ENCODE measurements around the gene ARID3B. TPM values are rescaled to one million over a fixed set of nuclear protein-coding genes. Genes with fewer than 3 reads are reported as not detected.

The ARID3B gene
- total RNA-seq, 4 donors from 2014 or later = 2.0 to 8.4 (median 5.3) TPM

GRCh38 chr15:74584204-74584603 lies 43.2 kb downstream of the ARID3B start:
- Histone ChIP-seq H3K9me3 (no peaks in the 10 kb centered on the region), H3K27ac (no peak overlapping the region), H3K27me3 (no peaks in the 10 kb centered on the region), H3K4me1 (peaks cover 0 to 10% (median 0%) of the 10 kb centered on the region in 4 donors), H3K4me3 (no peak overlapping the region), H3K36me3 (peaks cover 0 to 21% (median under 1%) of the 10 kb centered on the region in 3 donors)
- WGBS, 2 donors = 64 to 66% methylated on average over 2 of the region's 2 CpGs
- TF ChIP-seq EP300 (IDR thresholded peaks at IDR 0.05) (no peak), POLR2A (IDR thresholded peaks at IDR 0.05) (no peak), CTCF (IDR thresholded peaks at IDR 0.05) (no peak)
- no peak for DNase-seq (ENCODE audit: low spot score in 2 of 2)

DNA sequence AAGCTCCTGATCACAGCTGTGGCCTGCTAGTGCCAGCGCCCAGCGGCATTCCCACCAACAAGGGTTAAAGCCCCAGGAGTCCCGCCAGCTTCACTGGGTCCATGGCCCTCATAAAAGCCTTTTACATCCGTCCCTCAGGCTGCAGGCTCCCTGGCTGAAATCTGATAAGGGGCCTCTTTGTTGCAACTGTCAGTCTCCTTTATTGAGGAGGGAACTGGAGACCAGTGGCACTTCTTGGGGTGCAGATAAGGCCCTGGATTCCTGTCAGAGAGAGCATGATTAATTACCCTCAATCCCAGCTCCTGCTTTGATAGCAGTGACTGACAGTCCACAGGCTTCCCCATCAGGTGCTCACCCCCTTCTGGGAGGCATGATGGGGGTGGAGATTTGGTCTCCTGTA lies 43.8 kb downstream of the ARID3B start:
- no peaks in the 10 kb centered on the region for H3K27me3 ChIP-seq
- H3K4me3 ChIP-seq = no peak overlapping the region
- no peaks in the 10 kb centered on the region for H3K9me3 ChIP-seq
- TF ChIP-seq CTCF (IDR thresholded peaks at IDR 0.05) (no peak), POLR2A (IDR thresholded peaks at IDR 0.05) (no peak), EP300 (IDR thresholded peaks at IDR 0.05) (no peak)
- no peak overlapping the region for H3K27ac ChIP-seq
- H3K4me1 ChIP-seq = peaks cover 0 to 15% (median 0%) of the 10 kb centered on the region in 4 donors
- no peak for DNase-seq (ENCODE audit: low spot score in 2 of 2)
- peaks cover 0 to 18% (median 0%) of the 10 kb centered on the region in 3 donors for H3K36me3 ChIP-seq
- 50 to 51% methylated on average over 4 of the region's 4 CpGs for WGBS, 2 donors

GRCh38 chr15:74585191-74585590 lies 44.2 kb downstream of the ARID3B start:
- H3K27ac ChIP-seq = no peak overlapping the region
- no peak overlapping the region for H3K4me3 ChIP-seq
- no peaks in the 10 kb centered on the region for H3K27me3 ChIP-seq
- H3K9me3 ChIP-seq = no peaks in the 10 kb centered on the region
- TF ChIP-seq POLR2A (IDR thresholded peaks at IDR 0.05) (no peak), CTCF (IDR thresholded peaks at IDR 0.05) (no peak), EP300 (IDR thresholded peaks at IDR 0.05) (no peak)
- whole genome bisulfite sequencing, 2 donors = 35 to 38% methylated on average over 3 of the region's 3 CpGs
- H3K36me3 ChIP-seq = peaks cover 0 to 22% (median 0%) of the 10 kb centered on the region in 3 donors
- no peak for DNase-seq (ENCODE audit: low spot score in 2 of 2)
- peaks cover 0 to 15% (median 0%) of the 10 kb centered on the region in 4 donors for H3K4me1 ChIP-seq

- no peak overlapping the region for H3K4me3 ChIP-seq
- DNase-seq (ENCODE audit: low spot score in 2 of 2) = no peak
- TF ChIP-seq POLR2A (IDR thresholded peaks at IDR 0.05) = no peak
- no peak for TF ChIP-seq EP300 (IDR thresholded peaks at IDR 0.05)
- TF ChIP-seq CTCF (IDR thresholded peaks at IDR 0.05) = no peak
- H3K27me3 ChIP-seq = no peaks in the 10 kb centered on the region
- peaks cover 0 to 15% (median 0%) of the 10 kb centered on the region in 4 donors for H3K4me1 ChIP-seq
- H3K36me3 ChIP-seq = peaks cover 0 to 28% (median 0%) of the 10 kb centered on the region in 3 donors
- H3K27ac ChIP-seq = no peak overlapping the region
- no peaks in the 10 kb centered on the region for H3K9me3 ChIP-seq
- 85 to 90% methylated on average over 8 to 9 of the region's 9 CpGs for WGBS, 2 donors
Observed at GRCh38 chr15:74585857-74586256, 44.8 kb downstream of the ARID3B start.

- DNase-seq (ENCODE audit: low spot score in 2 of 2) = no peak
- no peak for TF ChIP-seq EP300 (IDR thresholded peaks at IDR 0.05)
- TF ChIP-seq POLR2A (IDR thresholded peaks at IDR 0.05) = no peak
- TF ChIP-seq CTCF (IDR thresholded peaks at IDR 0.05) = no peak
- WGBS, 2 donors = 90 to 95% methylated on average over 6 of the region's 6 CpGs
- Histone ChIP-seq H3K4me3 (no peak overlapping the region), H3K9me3 (no peaks in the 10 kb centered on the region), H3K27ac (no peak overlapping the region), H3K36me3 (peaks cover 0 to 64% (median 0%) of the 10 kb centered on the region in 3 donors), H3K4me1 (peaks cover 0 to 15% (median 0%) of the 10 kb centered on the region in 4 donors), H3K27me3 (no peaks in the 10 kb centered on the region)
Observed at GRCh38 chr15:74589826-74590225, 48.8 kb downstream of the ARID3B start.

All from tibial nerve (tissue), 4 donors.